Panc1 (cell line): Measurements from ENCODE around the gene PRKACB. TPM values are rescaled to one million over a fixed set of nuclear protein-coding genes. Genes with fewer than 3 reads are reported as not detected.

Experiments
- ATAC-seq: fragments of 200-7000 bp; cut with Tn5 transposase; 2 replicates; pipeline ENCODE4 v1.9.1; 2020; ENCODE audit warnings: mild to moderate bottlenecking, moderate library complexity
- BruUV-seq: library from RNA; stranded (reverse); fragments of 400-500 nt; replicated peaks from 2 replicates; lab custom pipeline; 2021; lab: Mats Ljungman, UMichigan
- CTCF ChIA-PET: fragments of 300-600 bp; sonication (Branson Sonifier 250); formaldehyde crosslinking; loops from one replicate; lab custom pipeline; 2022; ENCODE audit warnings: antibody characterized with exemption; lab: Charles Lee
- POLR2A ChIA-PET: fragments of 300-600 bp; sonication (Branson Sonifier 250); formaldehyde crosslinking; loops from one replicate; lab custom pipeline; 2022; ENCODE audit warnings: antibody characterized with exemption; lab: Charles Lee
- DNase-seq: peaks from one replicate; pipeline ENCODE4 v3.0.0-alpha.2; 2010; ENCODE audit warnings: low read depth, low spot score
- H3K27ac ChIP-seq: 2 replicates; pipeline ENCODE4 v1.5.1; 2011; ENCODE audit warnings: mild to moderate bottlenecking, low read length, inconsistent platforms
- H3K27me3 ChIP-seq: fragments of 200-500 bp; sonication (Bioruptor generic); 2 replicates; pipeline ENCODE4 v1.6.0; 2014; ENCODE audit warnings: low read length, inconsistent platforms; ENCODE audit not compliant: control insufficient read depth, insufficient read depth
- H3K36me3 ChIP-seq: fragments of 200-500 bp; sonication (Bioruptor generic); 2 replicates; pipeline ENCODE4 v1.5.1; 2014; ENCODE audit warnings: inconsistent platforms, mild to moderate bottlenecking, low read length, moderate library complexity; ENCODE audit not compliant: control insufficient read depth, insufficient read depth
- H3K4me1 ChIP-seq: 2 replicates; pipeline ENCODE4 v1.5.1; 2011; ENCODE audit warnings: inconsistent platforms, mild to moderate bottlenecking, low read length, moderate library complexity; ENCODE audit not compliant: control insufficient read depth, insufficient read depth
- H3K4me3 ChIP-seq, 2 experiments: 2 replicates each; pipeline ENCODE4 v1.5.1; 2011 to 2012; ENCODE audit warnings: low read depth in 2 of 2, low read length in 2 of 2, mild to moderate bottlenecking in 2 of 2, inconsistent platforms in 1 of 2, moderate library complexity in 1 of 2
- H3K9me3 ChIP-seq: fragments of 200-500 bp; sonication (Bioruptor generic); 2 replicates; pipeline ENCODE4 v1.5.1; 2014; ENCODE audit warnings: low read depth, mild to moderate bottlenecking, inconsistent platforms, low read length, moderate library complexity; ENCODE audit not compliant: control insufficient read depth, insufficient read depth
- CTCF ChIP-seq: fragments of 450-650 bp; IDR thresholded peaks from 2 replicates; pipeline ENCODE4 v1.5.1; 2017; ENCODE audit warnings: mild to moderate bottlenecking
- POLR2AphosphoS5 ChIP-seq: IDR thresholded peaks from 2 replicates; pipeline ENCODE4 v1.6.1; 2012; ENCODE audit warnings: mild to moderate bottlenecking, low read depth, low read length, moderate library complexity
- REST ChIP-seq, 2 experiments: IDR thresholded peaks; 2 replicates each; pipeline ENCODE4 v1.6.1; 2011 to 2012; ENCODE audit warnings: low read depth in 2 of 2, control low read depth in 1 of 2, low read length in 1 of 2, mild to moderate bottlenecking in 1 of 2, moderate library complexity in 1 of 2; ENCODE audit not compliant: insufficient read depth in 1 of 2
- SIN3A ChIP-seq: IDR thresholded peaks from 2 replicates; pipeline ENCODE4 v1.6.1; 2012; ENCODE audit warnings: low read depth, mild to moderate bottlenecking, low read length, moderate library complexity, borderline replicate concordance; ENCODE audit not compliant: insufficient read depth
- TCF7L2 ChIP-seq: IDR thresholded peaks from 2 replicates; pipeline ENCODE4 v1.6.1; 2011; ENCODE audit warnings: mild to moderate bottlenecking, low read depth, low read length, inconsistent platforms
- in situ Hi-C: cut with HindIII; loops from 2 replicates; pipeline ENCODE4 v1.10.0; 2016; ENCODE audit warnings: low sequenced_read_pairs, low pct_unique_long_range_greater_than_20kb
- intact Hi-C: fragments of 100-400 bp; cut with micrococcal nuclease; formaldehyde crosslinking; loops from one replicate; pipeline ENCODE4 v1.10.0; 2022; ENCODE audit not compliant: unreplicated experiment
- total RNA-seq: library from RNA; stranded (reverse); gene quantifications from one replicate; pipeline ENCODE4 v1.2.1, GENCODE V29; 2021; ENCODE audit not compliant: unreplicated experiment

The PRKACB gene
- total RNA-seq, 1 experiment from 2014 or later: 54.9 TPM

- peaks cover 3% of the 10 kb centered on the region; the same call in 1 of the 2 replicates for H3K9me3 ChIP-seq
- ATAC-seq (no peak), DNase-seq (no peak)
- ChIA-PET POLR2A (no interaction called here), CTCF (no interaction called here)
- no peaks in the 10 kb centered on the region for H3K4me1 ChIP-seq
- no peak overlapping the region for H3K4me3 ChIP-seq
- no TSS peak for BruUV-seq
- intact Hi-C loops: no loop called here
- TF ChIP-seq POLR2AphosphoS5 (no peak), TCF7L2 (no peak), REST (IDR thresholded peaks at IDR 0.05; ENCODE audit: insufficient read depth in 1 of 2, low read depth in 2 of 2, low read length in 1 of 2) (no peak), SIN3A (no peak), CTCF (no peak)
- H3K36me3 ChIP-seq: no peaks in the 10 kb centered on the region
- no peaks in the 10 kb centered on the region for H3K27me3 ChIP-seq
- in situ Hi-C loops: no loop called here
- H3K27ac ChIP-seq: no peak overlapping the region
Observed at GRCh38 chr1:84198832-84199231, 54.8 kb downstream of the PRKACB start.

GRCh38 chr1:84199257-84199656, 55.2 kb downstream of the PRKACB start:
- Histone ChIP-seq H3K4me3 (no peak overlapping the region), H3K27ac (no peak overlapping the region), H3K9me3 (no peaks in the 10 kb centered on the region), H3K27me3 (no peaks in the 10 kb centered on the region), H3K4me1 (no peaks in the 10 kb centered on the region), H3K36me3 (no peaks in the 10 kb centered on the region)
- ATAC-seq (no peak), DNase-seq (no peak)
- POLR2A ChIA-PET: no interaction called here
- intact Hi-C loops: no loop called here
- BruUV-seq: no TSS peak
- in situ Hi-C loops: no loop called here
- TF ChIP-seq POLR2AphosphoS5 (no peak), SIN3A (no peak), REST (IDR thresholded peaks at IDR 0.05; ENCODE audit: insufficient read depth in 1 of 2, low read depth in 2 of 2, low read length in 1 of 2) (no peak), CTCF (no peak), TCF7L2 (no peak)
- CTCF ChIA-PET: no interaction called here
